ENCODE data around the gene CST7.

Gene CST7

GRCh38 chr20:25006431-25007167 is 57.5 kb downstream of the CST7 start:
- DNase-seq: no peak

- DNase-seq: no peak
Observed at GRCh38 chr20:25007491-25008305, 58.6 kb downstream of the CST7 start.

GRCh38 chr20:25008388-25009217 is 59.5 kb downstream of the CST7 start:
- no peak for DNase-seq
